H1 (cell line): ENCODE results near the gene CYREN. TPM values are rescaled to one million over a fixed set of nuclear protein-coding genes. Genes with fewer than 3 reads are reported as not detected.
A peak's percentile ranks its signal among the peaks of the same experiment; 100 is the strongest.

Experiments used
- CTCF ChIA-PET: fragments of 300-600 bp; sonication (Branson Sonifier 250); formaldehyde crosslinking; loops from one replicate; lab custom pipeline; 2021; ENCODE audit not compliant: partially characterized antibody; lab: Charles Lee
- POLR2A ChIA-PET: fragments of 300-600 bp; sonication (Branson Sonifier 250); formaldehyde crosslinking; loops from one replicate; lab custom pipeline; 2021; ENCODE audit warnings: inconsistent platforms; ENCODE audit not compliant: partially characterized antibody; lab: Charles Lee
- DNase-seq, 2 experiments: peaks; one replicate each; pipeline versions ENCODE4 v3.0.0 to v3.0.0-alpha.2; 2010 to 2022; ENCODE audit warnings: low spot score in 2 of 2, low read depth in 1 of 2, mixed read lengths in 1 of 2
- FAIRE-seq: peaks from 2 replicates; lab custom pipeline; 2011; peaks lifted over from hg19 to GRCh38; lab: Jason Lieb, UNC
- H2AFZ ChIP-seq: 2 replicates; pipeline ENCODE4 v1.8.1; 2012; ENCODE audit warnings: low read length, inconsistent platforms
- H2AK5ac ChIP-seq: 2 replicates; pipeline ENCODE4 v1.6.1; 2013; ENCODE audit warnings: low read depth, low read length
- H2BK120ac ChIP-seq: replicated peaks from 2 replicates; pipeline ENCODE3; 2013; ENCODE audit warnings: low read depth, low read length, inconsistent platforms
- H2BK12ac ChIP-seq: 2 replicates; pipeline ENCODE4 v1.6.1; 2013; ENCODE audit warnings: low read depth, low read length
- H2BK15ac ChIP-seq: 2 replicates; pipeline ENCODE4 v1.6.1; 2013; ENCODE audit warnings: low read length
- H2BK20ac ChIP-seq: 2 replicates; pipeline ENCODE4 v1.6.1; 2013; ENCODE audit warnings: low read length
- H2BK5ac ChIP-seq: 2 replicates; pipeline ENCODE4 v1.6.1; 2013; ENCODE audit warnings: low read depth, low read length
- H3K14ac ChIP-seq: 2 replicates; pipeline ENCODE4 v1.6.1; 2013; ENCODE audit warnings: inconsistent platforms; ENCODE audit not compliant: insufficient read length
- H3K18ac ChIP-seq: 2 replicates; pipeline ENCODE4 v1.6.1; 2013; ENCODE audit warnings: low read length; ENCODE audit errors: extremely low read depth
- H3K23ac ChIP-seq: 2 replicates; pipeline ENCODE4 v1.6.1; 2013; ENCODE audit warnings: inconsistent platforms; ENCODE audit not compliant: insufficient read length
- H3K23me2 ChIP-seq: 2 replicates; pipeline ENCODE4 v1.6.1; 2013; ENCODE audit warnings: low read depth, low read length
- H3K27ac ChIP-seq: 2 replicates; pipeline ENCODE4 v1.6.1; 2011; ENCODE audit warnings: low read depth, low read length, inconsistent platforms
- H3K27me3 ChIP-seq, 4 experiments: replicated peaks in 1 of 4; 1 replicate in 1 of 4; 2 replicates in 3 of 4; pipeline versions ENCODE4 v1.6.1 to v1.8.1; 2011 to 2013; ENCODE audit warnings: low read length in 3 of 4, mild to moderate bottlenecking in 3 of 4, inconsistent platforms in 2 of 4, mixed read lengths in 2 of 4, moderate library complexity in 1 of 4; ENCODE audit not compliant: control insufficient read depth in 3 of 4, insufficient read depth in 3 of 4; ENCODE audit errors: extremely low read depth in 1 of 4
- H3K36me3 ChIP-seq, 4 experiments: 2 replicates each; pipeline versions ENCODE4 v1.6.1 to v1.8.1; 2011 to 2013; ENCODE audit warnings: mild to moderate bottlenecking in 4 of 4, low read length in 3 of 4, moderate library complexity in 2 of 4, control low read depth in 1 of 4, inconsistent platforms in 1 of 4; ENCODE audit not compliant: insufficient read depth in 4 of 4, control insufficient read depth in 2 of 4
- H3K4ac ChIP-seq: replicated peaks from 2 replicates; pipeline ENCODE3; 2013; ENCODE audit warnings: low read length, low read depth, mixed read lengths, inconsistent platforms; ENCODE audit not compliant: insufficient read length
- H3K4me1 ChIP-seq, 4 experiments: replicated peaks in 1 of 4; 1 replicate in 1 of 4; 2 replicates in 3 of 4; pipeline versions ENCODE4 v1.6.1 to v1.8.1; 2011 to 2013; ENCODE audit warnings: low read length in 3 of 4, inconsistent platforms in 2 of 4, mixed read lengths in 1 of 4; ENCODE audit not compliant: insufficient read depth in 4 of 4, control insufficient read depth in 3 of 4
- H3K4me2 ChIP-seq, 2 experiments: 2 replicates each; pipeline versions ENCODE4 v1.6.1 to v1.8.1; 2011 to 2013; ENCODE audit warnings: low read depth in 2 of 2, low read length in 2 of 2, control low read depth in 1 of 2, inconsistent platforms in 1 of 2, mild to moderate bottlenecking in 1 of 2; ENCODE audit not compliant: insufficient read depth in 1 of 2
- H3K4me3 ChIP-seq, 4 experiments: fragments of 200-600, 300-600 bp in 1 of 4; sonication (generic), shearing (Covaris generic), sonication (Bioruptor Twin) in 1 of 4; 2 replicates each; pipeline versions ENCODE4 v1.5.1 to v1.8.1; 2011 to 2016; ENCODE audit warnings: low read length in 4 of 4, low read depth in 3 of 4, control low read depth in 2 of 4, inconsistent platforms in 2 of 4, mild to moderate bottlenecking in 2 of 4, mixed read lengths in 1 of 4, moderate library complexity in 1 of 4; ENCODE audit not compliant: insufficient read depth in 2 of 4; ENCODE audit errors: extremely low read depth in 1 of 4
- H3K56ac ChIP-seq: replicated peaks from 2 replicates; pipeline ENCODE3; 2013; ENCODE audit warnings: low read depth, mild to moderate bottlenecking, mixed read lengths, low read length, inconsistent platforms; ENCODE audit not compliant: insufficient read length
- H3K79me1 ChIP-seq: 2 replicates; pipeline ENCODE4 v1.6.1; 2013; ENCODE audit warnings: low read depth, low read length, control low read depth
- H3K79me2 ChIP-seq, 2 experiments: 2 replicates each; pipeline versions ENCODE4 v1.6.1 to v1.8.1; 2012 to 2013; ENCODE audit warnings: low read length in 2 of 2, mild to moderate bottlenecking in 2 of 2, inconsistent platforms in 1 of 2; ENCODE audit not compliant: insufficient read depth in 2 of 2, control insufficient read depth in 1 of 2
- H3K9ac ChIP-seq, 4 experiments: replicated peaks in 1 of 4; 1 replicate in 1 of 4; 2 replicates in 3 of 4; pipeline versions ENCODE4 v1.6.1 to v1.8.1; 2011 to 2013; ENCODE audit warnings: low read depth in 3 of 4, low read length in 3 of 4, control low read depth in 2 of 4, mild to moderate bottlenecking in 2 of 4, moderate library complexity in 2 of 4, inconsistent platforms in 1 of 4; ENCODE audit errors: extremely low read depth in 1 of 4
- H3K9me3 ChIP-seq, 2 experiments: 2 replicates each; pipeline versions ENCODE4 v1.6.1 to v1.8.1; 2012 to 2013; ENCODE audit warnings: mild to moderate bottlenecking in 2 of 2, moderate library complexity in 2 of 2, control low read depth in 1 of 2, inconsistent platforms in 1 of 2, low read depth in 1 of 2, low read length in 1 of 2, mixed read lengths in 1 of 2; ENCODE audit not compliant: insufficient read depth in 2 of 2
- H4K20me1 ChIP-seq, 2 experiments: replicated peaks in 1 of 2; 2 replicates each; pipeline versions ENCODE3 to v1.8.1; 2011 to 2013; ENCODE audit warnings: inconsistent platforms in 2 of 2, low read length in 2 of 2, mild to moderate bottlenecking in 1 of 2; ENCODE audit not compliant: insufficient read depth in 2 of 2, control insufficient read depth in 1 of 2
- H4K5ac ChIP-seq: 2 replicates; pipeline ENCODE4 v1.6.1; 2013; ENCODE audit warnings: low read length, low read depth, mixed read lengths, inconsistent platforms; ENCODE audit not compliant: insufficient read length
- H4K8ac ChIP-seq: 2 replicates; pipeline ENCODE4 v1.8.0; 2013; ENCODE audit warnings: mild to moderate bottlenecking, moderate library complexity, low read length, inconsistent platforms; ENCODE audit not compliant: insufficient read depth; ENCODE audit errors: extremely low read depth
- H4K91ac ChIP-seq: replicated peaks from 2 replicates; pipeline ENCODE3; 2013; ENCODE audit warnings: low read length, mixed read lengths, inconsistent platforms; ENCODE audit not compliant: insufficient read length
- CTCF ChIP-seq, 3 experiments: IDR thresholded peaks; 1 replicate in 2 of 3; 2 replicates in 1 of 3; pipeline versions ENCODE4 v1.5.1 to v1.6.1; 2011; ENCODE audit warnings: low read length in 3 of 3, mild to moderate bottlenecking in 3 of 3, inconsistent platforms in 2 of 3, low read depth in 1 of 3, moderate library complexity in 1 of 3; ENCODE audit not compliant: insufficient read depth in 1 of 3; ENCODE audit errors: control extremely low read depth in 1 of 3
- EZH2 ChIP-seq: fragments of 200-600 bp; sonication (generic); IDR thresholded peaks from 2 replicates; pipeline ENCODE4 v1.7.1; 2012; ENCODE audit warnings: low read depth, mild to moderate bottlenecking, moderate library complexity, low read length, inconsistent platforms; ENCODE audit not compliant: severe bottlenecking
- POLR2A ChIP-seq, 2 experiments: IDR thresholded peaks; 1 replicate in 1 of 2; 2 replicates in 1 of 2; pipeline ENCODE4 v1.6.1; 2011; ENCODE audit warnings: low read depth in 2 of 2, low read length in 2 of 2, mild to moderate bottlenecking in 2 of 2; ENCODE audit errors: control extremely low read depth in 1 of 2
- POLR2AphosphoS5 ChIP-seq: IDR thresholded peaks from 2 replicates; pipeline ENCODE4 v1.6.1; 2011; ENCODE audit warnings: low read depth, low read length
- SIN3A ChIP-seq, 2 experiments: IDR thresholded peaks in 1 of 2; conservative IDR thresholded peaks in 1 of 2; 2 replicates each; pipeline ENCODE4 v1.6.1; 2011 to 2012; ENCODE audit warnings: low read length in 2 of 2, improper control_type of control experiment in 1 of 2, low read depth in 1 of 2, mild to moderate bottlenecking in 1 of 2
- ZNF274 ChIP-seq: IDR thresholded peaks from 2 replicates; pipeline ENCODE4 v1.7.0; 2012; ENCODE audit warnings: low read length, borderline replicate concordance; ENCODE audit errors: extremely low read depth
- WGBS, 2 experiments: shearing (Covaris generic) in 1 of 2; methylation state at CpG; one replicate each; pipeline versions ENCODE4 v1.1.6 to v1.1.7; 2013 to 2015; ENCODE audit warnings: low lambda C conversion rate in 2 of 2, mixed read lengths in 2 of 2, inconsistent platforms in 1 of 2, low coverage in 1 of 2, missing lambda C conversion rate in 1 of 2; ENCODE audit not compliant: insufficient replicate concordance in 2 of 2, insufficient coverage in 1 of 2, insufficient read length in 1 of 2; ENCODE audit errors: extremely low coverage in 1 of 2, missing lambda C conversion rate in 1 of 2; 5-methylcytosine and 5-hydroxymethylcytosine counted together
- polyA plus RNA-seq, 7 experiments: library from polyadenylated mRNA; depleted of rRNA in 3 of 7; stranded (reverse) in 5 of 7; unstranded in 2 of 7; fragments of >200 nt in 5 of 7; fragments of 200-250 nt in 2 of 7; gene quantifications; 1 replicate in 5 of 7; 2 replicates in 1 of 7; 4 replicates in 1 of 7; pipeline versions ENCODE4 v1.2.1 to v1.2.3, GENCODE V29; 2011 to 2013; ENCODE audit warnings: missing spikeins in 2 of 7, mixed read lengths in 2 of 7
- total RNA-seq: library from RNA; stranded (reverse); fragmentation: NEBNext Ultra II Directional; extraction: Animal tissue kit (Norgen Biotek cat#: 25700); gene quantifications from 2 replicates; pipeline ENCODE4 v1.2.1, GENCODE V29; 2021

Gene CYREN
- total and polyA plus RNA-seq, 2 of the 8 experiments (the other 6 are each of a cell fraction or from before 2014, with no cell fraction given), result 25.1 to 46.2 TPM

DNA sequence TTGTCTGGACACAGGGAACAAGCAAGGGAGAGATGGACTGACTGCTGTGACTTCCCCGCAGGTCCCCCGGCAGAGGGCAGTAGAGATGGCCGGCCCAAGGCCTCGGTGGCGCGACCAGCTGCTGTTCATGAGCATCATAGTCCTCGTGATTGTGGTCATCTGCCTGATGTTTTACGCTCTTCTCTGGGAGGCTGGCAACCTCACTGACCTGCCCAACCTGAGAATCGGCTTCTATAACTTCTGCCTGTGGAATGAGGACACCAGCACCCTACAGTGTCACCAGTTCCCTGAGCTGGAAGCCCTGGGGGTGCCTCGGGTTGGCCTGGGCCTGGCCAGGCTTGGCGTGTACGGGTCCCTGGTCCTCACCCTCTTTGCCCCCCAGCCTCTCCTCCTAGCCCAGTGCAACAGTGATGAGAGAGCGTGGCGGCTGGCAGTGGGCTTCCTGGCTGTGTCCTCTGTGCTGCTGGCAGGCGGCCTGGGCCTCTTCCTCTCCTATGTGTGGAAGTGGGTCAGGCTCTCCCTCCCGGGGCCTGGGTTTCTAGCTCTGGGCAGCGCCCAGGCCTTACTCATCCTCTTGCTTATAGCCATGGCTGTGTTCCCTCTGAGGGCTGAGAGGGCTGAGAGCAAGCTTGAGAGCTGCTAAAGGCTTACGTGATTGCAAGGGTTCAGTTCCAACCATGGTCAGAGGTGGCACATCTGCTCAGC is 6.0 kb downstream of the CYREN start:
- Histone ChIP-seq H3K4me3 (no peak overlapping the region), H4K8ac (no peak overlapping the region; the same call in 1 of the 2 replicates), H2AK5ac (no peak overlapping the region), H3K27me3 (no peaks in the 10 kb centered on the region), H4K5ac (no peak overlapping the region), H3K9me3 (peaks cover 2 to 11% of the 10 kb centered on the region in 2 experiments; a peak in 2 of 4 replicates), H3K56ac (no peak overlapping the region), H3K14ac (no peak overlapping the region), H2BK15ac (no peak overlapping the region), H3K4me1 (peaks cover 0 to 7% (median 3%) of the 10 kb centered on the region in 4 experiments; a peak in 4 of 7 replicates), H3K9ac (no peak overlapping the region)
- CTCF ChIA-PET, result interaction anchor here (0.8 to 2.3 kb wide), 9 partner anchors 9 to 178 kb away, joined by 3 to 7 read pairs (median 3); partner anchors contain the start of gene AGBL3
- no peak for FAIRE-seq
- 89% methylated on average over 18 of the region's 18 CpGs; no CpG with 5 or more reads in 1 of the 2 experiments for WGBS, 2 experiments
- no peak for TF ChIP-seq ZNF274
- TF ChIP-seq SIN3A (conservative IDR thresholded peaks at IDR 0.05 in 1 of 2, IDR thresholded peaks at IDR 0.05 in 1 of 2; ENCODE audit: low read depth in 1 of 2, low read length in 2 of 2), result no peak
- peak in 1 of 2 experiments; percentile 57; a peak in 1 of 3 replicates for TF ChIP-seq POLR2A (IDR thresholded peaks at IDR 0.05; ENCODE audit: control extremely low read depth in 1 of 2, low read depth in 2 of 2, low read length in 2 of 2)
- TF ChIP-seq POLR2AphosphoS5, result peak; percentile 53; the same call in 1 of the 2 replicates
- peak in 1 of 3 experiments; percentile 24; a peak in 1 of 4 replicates for TF ChIP-seq CTCF (IDR thresholded peaks at IDR 0.05; ENCODE audit: control extremely low read depth in 1 of 3, insufficient read depth in 1 of 3, low read depth in 1 of 3, low read length in 3 of 3)
- TF ChIP-seq EZH2, result no peak
- TF ChIP-seq, all 59 proteins: peak for 3
- Histone ChIP-seq H4K20me1 (peaks cover 0 to 4% of the 10 kb centered on the region in 2 experiments), H3K23ac (no peak overlapping the region), H3K4ac (no peak overlapping the region), H3K4me2 (no peak overlapping the region), H3K79me1 (no peaks in the 10 kb centered on the region; the same call in 1 of the 2 replicates), H2AFZ (no peak overlapping the region), H2BK12ac (no peak overlapping the region), H2BK5ac (no peak overlapping the region), H3K36me3 (peaks cover 16 to 51% (median 39%) of the 10 kb centered on the region in 4 experiments), H3K27ac (no peak overlapping the region), H4K91ac (no peak overlapping the region), H3K23me2 (no peaks in the 10 kb centered on the region; the same call in 1 of the 2 replicates), H2BK20ac (no peak overlapping the region), H2BK120ac (no peak overlapping the region), H3K79me2 (peaks cover 0 to 16% of the 10 kb centered on the region in 2 experiments; a peak in 1 of 4 replicates), H3K18ac (no peak overlapping the region)
- POLR2A ChIA-PET, result interaction anchor here (0.6 to 4.0 kb wide), 9 partner anchors 15 to 519 kb away, joined by 3 to 20 read pairs (median 3); partner anchors contain the start of gene WDR91
- no peak for DNase-seq
